ENCODE data around the gene PPP1R3E.

The PPP1R3E gene

DNA sequence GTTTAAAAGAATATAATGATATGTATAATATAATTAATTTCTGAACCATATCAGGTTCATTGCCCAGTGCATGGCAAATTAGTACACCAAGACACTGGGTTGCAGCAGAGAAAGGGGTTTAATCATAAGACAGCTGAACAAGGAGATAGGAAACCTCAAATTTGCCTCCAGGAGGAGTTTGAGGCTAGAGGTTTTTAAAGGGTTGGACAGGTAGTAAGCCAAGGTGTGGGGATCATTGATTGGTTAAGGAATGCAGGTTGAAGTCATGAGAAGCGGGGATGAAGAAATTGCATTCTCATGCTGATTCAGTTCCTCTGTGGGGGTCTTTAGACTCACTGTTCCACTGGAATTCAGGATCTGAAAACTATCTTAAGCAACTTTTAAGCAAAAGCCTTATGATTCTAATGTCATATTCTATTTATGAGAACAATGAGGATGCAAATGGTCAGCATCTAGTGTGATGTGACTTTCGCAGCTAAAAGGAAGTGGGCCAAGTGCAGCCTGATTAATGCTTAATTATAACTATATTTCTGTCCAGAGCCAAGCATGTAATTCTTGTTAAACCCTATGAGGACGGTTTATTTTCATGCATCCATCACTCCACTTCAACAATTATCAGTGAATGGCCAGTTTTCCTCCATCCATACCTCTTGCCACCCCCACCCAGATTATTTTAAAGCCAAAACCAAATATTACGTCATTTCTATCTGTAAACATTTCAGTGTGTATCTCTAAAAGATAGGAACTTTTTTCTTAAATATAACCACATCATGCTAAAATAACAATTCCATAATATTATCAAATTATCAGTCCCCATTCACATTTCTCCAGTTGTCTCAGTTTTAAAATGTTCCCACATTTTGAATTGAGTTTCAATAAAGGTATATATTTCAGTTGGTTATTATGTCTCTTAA is 50.0 kb downstream of the PPP1R3E start:
- H3K27ac Mint-ChIP-seq, result no peak overlapping the region
- peaks cover 23% of the 10 kb centered on the region for H3K27me3 Mint-ChIP-seq
- H3K36me3 Mint-ChIP-seq (ENCODE audit: low read depth), result no peaks in the 10 kb centered on the region
- H3K4me1 Mint-ChIP-seq (ENCODE audit: low read depth), result no peaks in the 10 kb centered on the region
- no peaks in the 10 kb centered on the region for H3K9me3 Mint-ChIP-seq
- DNase-seq, result no peak
- no peak overlapping the region for H3K4me3 Mint-ChIP-seq

GRCh38 chr14:23252006-23252405 is 50.7 kb downstream of the PPP1R3E start:
- Mint-ChIP-seq H3K4me3 (no peak overlapping the region), H3K36me3 (ENCODE audit: low read depth) (no peaks in the 10 kb centered on the region), H3K27ac (no peak overlapping the region), H3K9me3 (no peaks in the 10 kb centered on the region), H3K4me1 (ENCODE audit: low read depth) (no peaks in the 10 kb centered on the region), H3K27me3 (peaks cover 22% of the 10 kb centered on the region)
- no peak for DNase-seq

DNA sequence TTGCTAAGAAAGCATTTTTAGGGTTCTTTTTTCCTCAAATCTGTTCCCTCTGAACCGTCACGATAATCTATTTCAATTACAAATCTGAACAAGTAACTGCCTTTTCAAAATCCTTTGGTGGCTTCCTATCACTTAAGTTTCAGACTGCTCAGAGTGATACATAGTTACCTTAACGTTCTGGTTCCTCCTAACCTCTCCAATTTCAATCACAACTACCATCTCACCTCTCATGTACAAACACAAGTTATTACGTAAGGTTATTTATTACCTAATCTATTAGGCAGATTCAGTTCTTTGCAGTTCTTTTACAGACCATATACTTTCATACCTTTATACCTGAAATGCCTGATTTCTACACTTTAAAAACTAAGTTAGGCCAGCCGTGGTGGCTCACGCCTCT is 52.8 kb downstream of the PPP1R3E start:
- Mint-ChIP-seq H3K4me3 (no peak overlapping the region), H3K27me3 (peaks cover 22% of the 10 kb centered on the region), H3K9me3 (no peaks in the 10 kb centered on the region), H3K36me3 (ENCODE audit: low read depth) (no peaks in the 10 kb centered on the region), H3K27ac (no peak overlapping the region), H3K4me1 (ENCODE audit: low read depth) (no peaks in the 10 kb centered on the region)
- DNase-seq, result no peak

DNA sequence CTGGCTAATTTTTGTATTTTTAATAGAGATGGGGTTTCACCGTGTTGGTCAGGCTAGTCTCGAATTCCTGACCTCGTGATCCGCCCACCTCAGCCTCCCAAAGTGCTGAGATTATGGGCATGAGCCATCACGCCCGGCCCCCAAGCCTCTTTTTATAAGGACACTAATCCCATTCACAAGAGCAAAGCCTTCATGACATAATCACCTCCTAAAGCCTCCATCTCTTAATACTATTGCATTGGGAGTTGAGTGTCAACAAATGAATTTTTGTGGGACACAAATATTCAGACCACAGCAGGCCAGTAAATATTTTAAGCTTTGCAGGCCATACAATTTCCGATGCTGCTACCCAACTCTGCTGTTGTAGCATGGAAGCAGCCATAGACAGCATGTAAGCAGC is 54.1 kb downstream of the PPP1R3E start:
- DNase-seq, result no peak
- no peaks in the 10 kb centered on the region for H3K4me1 Mint-ChIP-seq (ENCODE audit: low read depth)
- H3K27ac Mint-ChIP-seq, result no peak overlapping the region
- H3K27me3 Mint-ChIP-seq, result peaks cover 22% of the 10 kb centered on the region
- H3K36me3 Mint-ChIP-seq (ENCODE audit: low read depth), result no peaks in the 10 kb centered on the region
- no peaks in the 10 kb centered on the region for H3K9me3 Mint-ChIP-seq
- H3K4me3 Mint-ChIP-seq, result no peak overlapping the region

All from activated T-cell treated with anti-CD3 and anti-CD28 coated beads, Interleukin-2, amount 50 U/mL, for 24 hours (primary cell).